ENCODE results near the gene GRHL1.

DNA sequence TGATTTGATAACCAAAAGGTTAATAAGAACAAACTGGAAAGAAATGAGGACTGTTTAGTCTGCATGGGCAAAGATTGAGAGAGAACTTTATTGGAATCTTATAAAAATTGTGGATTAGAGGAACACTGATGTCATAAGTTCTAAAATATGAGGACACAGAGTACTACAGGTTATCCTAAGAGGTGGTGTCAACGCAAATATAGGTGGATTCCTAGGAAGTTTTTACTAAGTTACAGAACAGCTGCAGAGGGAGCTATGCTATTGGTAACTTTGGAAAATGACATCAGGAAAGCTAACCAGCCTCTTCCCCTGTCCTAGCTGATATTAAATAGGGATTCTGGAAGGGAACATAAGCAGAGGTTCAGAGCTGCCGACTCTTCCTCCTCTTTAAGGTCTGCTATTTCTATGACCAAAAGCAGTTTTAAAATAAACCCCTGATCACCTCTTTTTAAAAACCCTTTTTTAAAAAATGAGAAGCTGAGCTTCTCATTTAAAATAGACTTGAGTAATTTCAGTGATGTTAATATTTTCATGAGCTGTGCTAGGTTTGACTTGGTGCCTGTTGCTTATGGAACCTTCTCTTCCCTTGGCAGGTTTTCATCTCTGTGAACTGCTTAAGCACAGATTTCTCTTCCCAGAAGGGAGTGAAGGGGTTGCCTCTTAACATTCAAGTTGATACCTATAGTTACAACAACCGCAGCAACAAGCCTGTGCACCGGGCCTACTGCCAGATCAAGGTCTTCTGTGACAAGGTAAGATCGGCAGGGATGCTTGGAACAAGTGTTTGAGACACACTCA lies 34.2 kb downstream of the GRHL1 start:
- TF ChIP-seq EZH2phosphoT487 (IDR thresholded peaks at IDR 0.05; ENCODE audit: unreplicated experiment) = no peak
- TF ChIP-seq, protein P1, sequence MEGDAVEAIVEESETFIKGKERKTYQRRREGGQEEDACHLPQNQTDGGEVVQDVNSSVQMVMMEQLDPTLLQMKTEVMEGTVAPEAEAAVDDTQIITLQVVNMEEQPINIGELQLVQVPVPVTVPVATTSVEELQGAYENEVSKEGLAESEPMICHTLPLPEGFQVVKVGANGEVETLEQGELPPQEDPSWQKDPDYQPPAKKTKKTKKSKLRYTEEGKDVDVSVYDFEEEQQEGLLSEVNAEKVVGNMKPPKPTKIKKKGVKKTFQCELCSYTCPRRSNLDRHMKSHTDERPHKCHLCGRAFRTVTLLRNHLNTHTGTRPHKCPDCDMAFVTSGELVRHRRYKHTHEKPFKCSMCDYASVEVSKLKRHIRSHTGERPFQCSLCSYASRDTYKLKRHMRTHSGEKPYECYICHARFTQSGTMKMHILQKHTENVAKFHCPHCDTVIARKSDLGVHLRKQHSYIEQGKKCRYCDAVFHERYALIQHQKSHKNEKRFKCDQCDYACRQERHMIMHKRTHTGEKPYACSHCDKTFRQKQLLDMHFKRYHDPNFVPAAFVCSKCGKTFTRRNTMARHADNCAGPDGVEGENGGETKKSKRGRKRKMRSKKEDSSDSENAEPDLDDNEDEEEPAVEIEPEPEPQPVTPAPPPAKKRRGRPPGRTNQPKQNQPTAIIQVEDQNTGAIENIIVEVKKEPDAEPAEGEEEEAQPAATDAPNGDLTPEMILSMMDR (conservative IDR thresholded peaks at IDR 0.05; ENCODE audit: low read depth in 2 of 2) = no peak
- TF ChIP-seq EZH2 (IDR thresholded peaks at IDR 0.05; ENCODE audit: low read depth, unreplicated experiment) = no peak
- TF ChIP-seq, protein P2, sequence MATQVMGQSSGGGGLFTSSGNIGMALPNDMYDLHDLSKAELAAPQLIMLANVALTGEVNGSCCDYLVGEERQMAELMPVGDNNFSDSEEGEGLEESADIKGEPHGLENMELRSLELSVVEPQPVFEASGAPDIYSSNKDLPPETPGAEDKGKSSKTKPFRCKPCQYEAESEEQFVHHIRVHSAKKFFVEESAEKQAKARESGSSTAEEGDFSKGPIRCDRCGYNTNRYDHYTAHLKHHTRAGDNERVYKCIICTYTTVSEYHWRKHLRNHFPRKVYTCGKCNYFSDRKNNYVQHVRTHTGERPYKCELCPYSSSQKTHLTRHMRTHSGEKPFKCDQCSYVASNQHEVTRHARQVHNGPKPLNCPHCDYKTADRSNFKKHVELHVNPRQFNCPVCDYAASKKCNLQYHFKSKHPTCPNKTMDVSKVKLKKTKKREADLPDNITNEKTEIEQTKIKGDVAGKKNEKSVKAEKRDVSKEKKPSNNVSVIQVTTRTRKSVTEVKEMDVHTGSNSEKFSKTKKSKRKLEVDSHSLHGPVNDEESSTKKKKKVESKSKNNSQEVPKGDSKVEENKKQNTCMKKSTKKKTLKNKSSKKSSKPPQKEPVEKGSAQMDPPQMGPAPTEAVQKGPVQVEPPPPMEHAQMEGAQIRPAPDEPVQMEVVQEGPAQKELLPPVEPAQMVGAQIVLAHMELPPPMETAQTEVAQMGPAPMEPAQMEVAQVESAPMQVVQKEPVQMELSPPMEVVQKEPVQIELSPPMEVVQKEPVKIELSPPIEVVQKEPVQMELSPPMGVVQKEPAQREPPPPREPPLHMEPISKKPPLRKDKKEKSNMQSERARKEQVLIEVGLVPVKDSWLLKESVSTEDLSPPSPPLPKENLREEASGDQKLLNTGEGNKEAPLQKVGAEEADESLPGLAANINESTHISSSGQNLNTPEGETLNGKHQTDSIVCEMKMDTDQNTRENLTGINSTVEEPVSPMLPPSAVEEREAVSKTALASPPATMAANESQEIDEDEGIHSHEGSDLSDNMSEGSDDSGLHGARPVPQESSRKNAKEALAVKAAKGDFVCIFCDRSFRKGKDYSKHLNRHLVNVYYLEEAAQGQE (IDR thresholded peaks at IDR 0.05; ENCODE audit: unreplicated experiment) = no peak
- no peak for TF ChIP-seq POLR2AphosphoS5 (IDR thresholded peaks at IDR 0.05; ENCODE audit: low read depth)
- no peak for TF ChIP-seq JUNB (IDR thresholded peaks at IDR 0.05; ENCODE audit: unreplicated experiment)
- no peak for TF ChIP-seq CREB1 (CRISPR knock-in tag; IDR thresholded peaks at IDR 0.05; ENCODE audit: low read depth)
- TF ChIP-seq NANOG (IDR thresholded peaks at IDR 0.05; ENCODE audit: borderline replicate concordance) = no peak
- TF ChIP-seq, protein P3, sequence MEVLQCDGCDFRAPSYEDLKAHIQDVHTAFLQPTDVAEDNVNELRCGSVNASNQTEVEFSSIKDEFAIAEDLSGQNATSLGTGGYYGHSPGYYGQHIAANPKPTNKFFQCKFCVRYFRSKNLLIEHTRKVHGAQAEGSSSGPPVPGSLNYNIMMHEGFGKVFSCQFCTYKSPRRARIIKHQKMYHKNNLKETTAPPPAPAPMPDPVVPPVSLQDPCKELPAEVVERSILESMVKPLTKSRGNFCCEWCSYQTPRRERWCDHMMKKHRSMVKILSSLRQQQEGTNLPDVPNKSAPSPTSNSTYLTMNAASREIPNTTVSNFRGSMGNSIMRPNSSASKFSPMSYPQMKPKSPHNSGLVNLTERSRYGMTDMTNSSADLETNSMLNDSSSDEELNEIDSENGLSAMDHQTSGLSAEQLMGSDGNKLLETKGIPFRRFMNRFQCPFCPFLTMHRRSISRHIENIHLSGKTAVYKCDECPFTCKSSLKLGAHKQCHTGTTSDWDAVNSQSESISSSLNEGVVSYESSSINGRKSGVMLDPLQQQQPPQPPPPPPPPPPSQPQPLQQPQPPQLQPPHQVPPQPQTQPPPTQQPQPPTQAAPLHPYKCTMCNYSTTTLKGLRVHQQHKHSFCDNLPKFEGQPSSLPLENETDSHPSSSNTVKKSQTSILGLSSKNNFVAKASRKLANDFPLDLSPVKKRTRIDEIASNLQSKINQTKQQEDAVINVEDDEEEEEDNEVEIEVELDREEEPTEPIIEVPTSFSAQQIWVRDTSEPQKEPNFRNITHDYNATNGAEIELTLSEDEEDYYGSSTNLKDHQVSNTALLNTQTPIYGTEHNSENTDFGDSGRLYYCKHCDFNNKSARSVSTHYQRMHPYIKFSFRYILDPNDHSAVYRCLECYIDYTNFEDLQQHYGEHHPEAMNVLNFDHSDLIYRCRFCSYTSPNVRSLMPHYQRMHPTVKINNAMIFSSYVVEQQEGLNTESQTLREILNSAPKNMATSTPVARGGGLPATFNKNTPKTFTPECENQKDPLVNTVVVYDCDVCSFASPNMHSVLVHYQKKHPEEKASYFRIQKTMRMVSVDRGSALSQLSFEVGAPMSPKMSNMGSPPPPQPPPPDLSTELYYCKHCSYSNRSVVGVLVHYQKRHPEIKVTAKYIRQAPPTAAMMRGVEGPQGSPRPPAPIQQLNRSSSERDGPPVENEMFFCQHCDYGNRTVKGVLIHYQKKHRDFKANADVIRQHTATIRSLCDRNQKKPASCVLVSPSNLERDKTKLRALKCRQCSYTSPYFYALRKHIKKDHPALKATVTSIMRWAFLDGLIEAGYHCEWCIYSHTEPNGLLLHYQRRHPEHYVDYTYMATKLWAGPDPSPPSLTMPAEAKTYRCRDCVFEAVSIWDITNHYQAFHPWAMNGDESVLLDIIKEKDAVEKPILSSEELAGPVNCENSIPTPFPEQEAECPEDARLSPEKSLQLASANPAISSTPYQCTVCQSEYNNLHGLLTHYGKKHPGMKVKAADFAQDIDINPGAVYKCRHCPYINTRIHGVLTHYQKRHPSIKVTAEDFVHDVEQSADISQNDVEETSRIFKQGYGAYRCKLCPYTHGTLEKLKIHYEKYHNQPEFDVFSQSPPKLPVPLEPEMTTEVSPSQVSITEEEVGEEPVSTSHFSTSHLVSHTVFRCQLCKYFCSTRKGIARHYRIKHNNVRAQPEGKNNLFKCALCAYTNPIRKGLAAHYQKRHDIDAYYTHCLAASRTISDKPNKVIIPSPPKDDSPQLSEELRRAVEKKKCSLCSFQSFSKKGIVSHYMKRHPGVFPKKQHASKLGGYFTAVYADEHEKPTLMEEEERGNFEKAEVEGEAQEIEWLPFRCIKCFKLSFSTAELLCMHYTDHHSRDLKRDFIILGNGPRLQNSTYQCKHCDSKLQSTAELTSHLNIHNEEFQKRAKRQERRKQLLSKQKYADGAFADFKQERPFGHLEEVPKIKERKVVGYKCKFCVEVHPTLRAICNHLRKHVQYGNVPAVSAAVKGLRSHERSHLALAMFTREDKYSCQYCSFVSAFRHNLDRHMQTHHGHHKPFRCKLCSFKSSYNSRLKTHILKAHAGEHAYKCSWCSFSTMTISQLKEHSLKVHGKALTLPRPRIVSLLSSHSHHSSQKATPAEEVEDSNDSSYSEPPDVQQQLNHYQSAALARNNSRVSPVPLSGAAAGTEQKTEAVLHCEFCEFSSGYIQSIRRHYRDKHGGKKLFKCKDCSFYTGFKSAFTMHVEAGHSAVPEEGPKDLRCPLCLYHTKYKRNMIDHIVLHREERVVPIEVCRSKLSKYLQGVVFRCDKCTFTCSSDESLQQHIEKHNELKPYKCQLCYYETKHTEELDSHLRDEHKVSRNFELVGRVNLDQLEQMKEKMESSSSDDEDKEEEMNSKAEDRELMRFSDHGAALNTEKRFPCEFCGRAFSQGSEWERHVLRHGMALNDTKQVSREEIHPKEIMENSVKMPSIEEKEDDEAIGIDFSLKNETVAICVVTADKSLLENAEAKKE (CRISPR knock-in tag; IDR thresholded peaks at IDR 0.05) = no peak
- TF ChIP-seq STAT1 (IDR thresholded peaks at IDR 0.05; ENCODE audit: unreplicated experiment) = no peak
- TF ChIP-seq ZNF331 (CRISPR knock-in tag; IDR thresholded peaks at IDR 0.05; ENCODE audit: low read depth) = no peak
- TF ChIP-seq, protein P4, sequence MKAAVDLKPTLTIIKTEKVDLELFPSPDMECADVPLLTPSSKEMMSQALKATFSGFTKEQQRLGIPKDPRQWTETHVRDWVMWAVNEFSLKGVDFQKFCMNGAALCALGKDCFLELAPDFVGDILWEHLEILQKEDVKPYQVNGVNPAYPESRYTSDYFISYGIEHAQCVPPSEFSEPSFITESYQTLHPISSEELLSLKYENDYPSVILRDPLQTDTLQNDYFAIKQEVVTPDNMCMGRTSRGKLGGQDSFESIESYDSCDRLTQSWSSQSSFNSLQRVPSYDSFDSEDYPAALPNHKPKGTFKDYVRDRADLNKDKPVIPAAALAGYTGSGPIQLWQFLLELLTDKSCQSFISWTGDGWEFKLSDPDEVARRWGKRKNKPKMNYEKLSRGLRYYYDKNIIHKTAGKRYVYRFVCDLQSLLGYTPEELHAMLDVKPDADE (IDR thresholded peaks at IDR 0.05) = no peak
